Measurements from ENCODE around the gene MATN4.

Gene MATN4

DNA sequence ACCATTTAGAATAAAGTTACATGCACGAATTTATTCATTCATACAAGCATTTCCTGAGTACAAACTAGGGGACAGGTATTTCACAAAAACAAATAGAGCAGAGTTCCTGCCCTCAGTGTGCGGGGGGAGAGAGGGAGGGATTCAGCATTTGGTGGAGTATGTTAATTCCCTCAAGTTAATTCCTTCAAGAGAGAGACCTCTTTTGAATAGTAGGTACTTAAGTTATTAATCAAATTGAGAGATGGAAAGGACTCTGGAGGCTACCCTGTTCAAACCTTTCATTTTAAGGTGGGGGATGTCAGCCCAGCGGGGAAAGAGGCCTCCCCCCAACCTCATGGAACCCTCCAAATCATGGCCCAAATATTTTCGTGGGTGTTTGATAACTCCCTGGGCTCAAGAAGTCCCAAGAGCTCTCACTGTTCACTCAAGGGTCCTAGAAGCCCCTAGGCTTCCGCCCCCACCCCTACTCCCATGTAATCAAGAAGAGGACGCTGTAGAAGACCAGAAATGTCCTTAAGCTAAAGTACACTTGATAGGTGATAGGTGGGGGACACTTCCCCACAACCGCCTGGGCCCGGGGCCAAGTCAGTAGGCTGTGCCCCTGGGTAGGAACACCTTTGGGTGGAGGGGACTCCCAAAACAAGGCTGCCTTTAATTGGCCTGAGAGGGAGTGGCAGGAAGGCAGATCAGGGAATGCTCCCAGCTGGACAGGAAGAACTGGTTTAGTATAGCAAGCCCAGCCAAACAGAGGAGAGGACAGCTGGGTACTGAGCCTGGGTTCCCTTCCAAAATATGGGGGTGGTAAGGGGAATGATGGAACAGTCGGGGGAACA lies 37.2 kb upstream of the MATN4 start:
- no peak for DNase-seq
- peak overlapping the region; percentile 64 for H3K4me2 ChIP-seq (ENCODE audit: low read length, poor library complexity, severe bottlenecking)
- H3K27ac ChIP-seq (ENCODE audit: low read length, poor library complexity, severe bottlenecking) = peak overlapping the region; percentile 14
- H3K36me3 ChIP-seq (ENCODE audit: control insufficient read depth in 1 of 2, insufficient read depth in 2 of 2, low read depth in 1 of 2, low read length in 2 of 2) = peaks cover 9 to 11% of the 10 kb centered on the region in 2 experiments
- H2BK12ac ChIP-seq (ENCODE audit: low read length in 2 of 2) = peak overlapping the region in 1 of 2 experiments; percentile 27
- no peaks in the 10 kb centered on the region for H3K79me1 ChIP-seq (replicated peaks; ENCODE audit: low read length, poor library complexity, severe bottlenecking)
- H4K8ac ChIP-seq (ENCODE audit: low read length) = no peak overlapping the region
- peaks cover 54% of the 10 kb centered on the region for H3K4me1 ChIP-seq (ENCODE audit: control insufficient read depth, insufficient read depth, low read depth, low read length)
- peak overlapping the region; percentile 0 to 7 for H3K18ac ChIP-seq (ENCODE audit: low read depth in 1 of 2, low read length in 2 of 2)
- H3K27me3 ChIP-seq (ENCODE audit: control insufficient read depth in 1 of 2, insufficient read depth in 1 of 2, low read length in 2 of 2) = no peaks in the 10 kb centered on the region
- no peak overlapping the region for H3K14ac ChIP-seq (ENCODE audit: low read length in 2 of 2)
- H3K4me3 ChIP-seq (ENCODE audit: insufficient read depth in 1 of 2, low read depth in 1 of 2, low read length in 2 of 2) = peak overlapping the region in 1 of 2 experiments; percentile 81
- peak overlapping the region; percentile 55 for H2AK5ac ChIP-seq (ENCODE audit: low read length, severe bottlenecking)
- peak overlapping the region; percentile 50 for H2BK120ac ChIP-seq (ENCODE audit: low read depth, low read length)
- peak overlapping the region; percentile 54 for H2BK15ac ChIP-seq (ENCODE audit: low read depth, poor library complexity, severe bottlenecking)
- H3K9me3 ChIP-seq (ENCODE audit: control insufficient read depth, low read length) = no peaks in the 10 kb centered on the region
- no peak overlapping the region for H2BK5ac ChIP-seq (ENCODE audit: low read depth, low read length, poor library complexity, severe bottlenecking)
- H3K4ac ChIP-seq (ENCODE audit: low read depth in 1 of 2, low read length in 2 of 2) = no peak overlapping the region
- H2AFZ ChIP-seq (ENCODE audit: low read depth, low read length) = no peak overlapping the region
- H4K91ac ChIP-seq (ENCODE audit: low read length) = no peak overlapping the region
- 85% methylated on average over 6 of the region's 9 CpGs for WGBS
- H3K23ac ChIP-seq (ENCODE audit: low read length in 2 of 2) = no peak overlapping the region
- peak overlapping the region; percentile 89 for H3K9ac ChIP-seq (ENCODE audit: low read length)

DNA sequence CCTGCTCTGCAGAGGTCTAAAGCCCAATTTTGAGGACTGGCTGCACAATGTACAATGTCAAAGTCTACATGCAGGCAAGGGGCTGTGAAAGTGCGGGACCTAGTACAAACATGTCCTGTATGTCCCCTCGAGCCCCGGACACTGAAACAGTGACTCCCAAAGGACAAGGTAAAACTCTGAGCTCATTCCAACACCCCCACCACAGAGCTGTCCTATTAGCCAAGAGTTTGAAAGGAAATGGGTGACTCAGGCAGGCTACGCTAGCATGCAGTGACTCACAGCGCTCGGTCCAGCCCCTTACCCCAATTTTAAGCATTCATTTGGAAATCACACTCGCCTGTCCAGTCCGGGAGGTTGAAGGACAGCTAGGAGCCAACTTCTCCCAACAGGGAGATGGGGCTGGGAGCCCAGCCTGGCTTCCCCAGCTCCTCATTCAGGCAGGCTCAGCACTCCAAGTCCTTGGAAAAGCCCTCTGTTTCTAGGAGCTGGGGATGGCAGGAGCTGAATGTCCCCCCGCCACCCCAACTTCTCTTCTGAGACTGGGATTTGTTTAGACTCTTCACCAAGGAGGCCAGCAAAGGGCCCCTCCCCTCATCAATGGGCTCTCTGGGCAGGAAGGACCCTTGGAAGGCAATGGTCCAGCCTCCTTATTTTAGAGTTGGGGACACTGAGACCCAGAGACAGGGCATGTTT lies 36.2 kb upstream of the MATN4 start:
- peak overlapping the region in 1 of 2 experiments; percentile 81 for H3K4me3 ChIP-seq (ENCODE audit: insufficient read depth in 1 of 2, low read depth in 1 of 2, low read length in 2 of 2)
- peak; percentile 93 for DNase-seq
- H3K79me1 ChIP-seq (replicated peaks; ENCODE audit: low read length, poor library complexity, severe bottlenecking) = no peaks in the 10 kb centered on the region
- peak overlapping the region; percentile 27 for H2BK120ac ChIP-seq (ENCODE audit: low read depth, low read length)
- no peaks in the 10 kb centered on the region for H3K27me3 ChIP-seq (ENCODE audit: control insufficient read depth in 1 of 2, insufficient read depth in 1 of 2, low read length in 2 of 2)
- peak overlapping the region; percentile 56 for H3K4me2 ChIP-seq (ENCODE audit: low read length, poor library complexity, severe bottlenecking)
- peak overlapping the region; percentile 11 to 92 for H2BK12ac ChIP-seq (ENCODE audit: low read length in 2 of 2)
- peaks cover 17 to 18% of the 10 kb centered on the region in 2 experiments for H3K36me3 ChIP-seq (ENCODE audit: control insufficient read depth in 1 of 2, insufficient read depth in 2 of 2, low read depth in 1 of 2, low read length in 2 of 2)
- H4K91ac ChIP-seq (ENCODE audit: low read length) = peak overlapping the region; percentile 77
- H3K27ac ChIP-seq (ENCODE audit: low read length, poor library complexity, severe bottlenecking) = peak overlapping the region; percentile 92
- H3K9ac ChIP-seq (ENCODE audit: low read length) = peak overlapping the region; percentile 89
- peak overlapping the region; percentile 79 for H2AK5ac ChIP-seq (ENCODE audit: low read length, severe bottlenecking)
- peaks cover 56% of the 10 kb centered on the region for H3K4me1 ChIP-seq (ENCODE audit: control insufficient read depth, insufficient read depth, low read depth, low read length)
- H2BK15ac ChIP-seq (ENCODE audit: low read depth, poor library complexity, severe bottlenecking) = peak overlapping the region; percentile 37
- no peak overlapping the region for H2AFZ ChIP-seq (ENCODE audit: low read depth, low read length)
- peak overlapping the region; percentile 77 to 86 for H3K18ac ChIP-seq (ENCODE audit: low read depth in 1 of 2, low read length in 2 of 2)
- H3K23ac ChIP-seq (ENCODE audit: low read length in 2 of 2) = peak overlapping the region in 1 of 2 experiments; percentile 47
- peak overlapping the region; percentile 74 for H2BK5ac ChIP-seq (ENCODE audit: low read depth, low read length, poor library complexity, severe bottlenecking)
- peak overlapping the region; percentile 56 to 82 for H3K4ac ChIP-seq (ENCODE audit: low read depth in 1 of 2, low read length in 2 of 2)
- no peak overlapping the region for H3K14ac ChIP-seq (ENCODE audit: low read length in 2 of 2)
- peak overlapping the region; percentile 69 for H4K8ac ChIP-seq (ENCODE audit: low read length)
- no peaks in the 10 kb centered on the region for H3K9me3 ChIP-seq (ENCODE audit: control insufficient read depth, low read length)
- WGBS = 10% methylated on average over 9 of the region's 9 CpGs

- WGBS = 21% methylated on average over 5 of the region's 6 CpGs
- Histone ChIP-seq H3K4me3 (ENCODE audit: insufficient read depth in 1 of 2, low read depth in 1 of 2, low read length in 2 of 2) (peak overlapping the region in 1 of 2 experiments; percentile 81), H3K14ac (ENCODE audit: low read length in 2 of 2) (peak overlapping the region in 1 of 2 experiments; percentile 2), H3K4me1 (ENCODE audit: control insufficient read depth, insufficient read depth, low read depth, low read length) (peaks cover 60% of the 10 kb centered on the region), H2BK5ac (ENCODE audit: low read depth, low read length, poor library complexity, severe bottlenecking) (peak overlapping the region; percentile 74), H3K27me3 (ENCODE audit: control insufficient read depth in 1 of 2, insufficient read depth in 1 of 2, low read length in 2 of 2) (no peaks in the 10 kb centered on the region), H3K9ac (ENCODE audit: low read length) (peak overlapping the region; percentile 89), H2BK15ac (ENCODE audit: low read depth, poor library complexity, severe bottlenecking) (no peak overlapping the region), H3K27ac (ENCODE audit: low read length, poor library complexity, severe bottlenecking) (peak overlapping the region; percentile 92), H3K18ac (ENCODE audit: low read depth in 1 of 2, low read length in 2 of 2) (peak overlapping the region; percentile 77 to 94), H2BK12ac (ENCODE audit: low read length in 2 of 2) (peak overlapping the region; percentile 78 to 92), H3K4me2 (ENCODE audit: low read length, poor library complexity, severe bottlenecking) (peak overlapping the region; percentile 56), H3K9me3 (ENCODE audit: control insufficient read depth, low read length) (no peaks in the 10 kb centered on the region), H3K23ac (ENCODE audit: low read length in 2 of 2) (peak overlapping the region; percentile 14 to 47), H4K8ac (ENCODE audit: low read length) (peak overlapping the region; percentile 48), H4K91ac (ENCODE audit: low read length) (peak overlapping the region; percentile 77), H2AK5ac (ENCODE audit: low read length, severe bottlenecking) (peak overlapping the region; percentile 92), H3K36me3 (ENCODE audit: control insufficient read depth in 1 of 2, insufficient read depth in 2 of 2, low read depth in 1 of 2, low read length in 2 of 2) (peaks cover 22% of the 10 kb centered on the region in 2 experiments), H3K79me1 (replicated peaks; ENCODE audit: low read length, poor library complexity, severe bottlenecking) (no peaks in the 10 kb centered on the region), H2BK120ac (ENCODE audit: low read depth, low read length) (peak overlapping the region; percentile 27), H3K4ac (ENCODE audit: low read depth in 1 of 2, low read length in 2 of 2) (peak overlapping the region; percentile 22 to 82), H2AFZ (ENCODE audit: low read depth, low read length) (no peak overlapping the region)
- peak; percentile 52 for DNase-seq
These were observed 35.6 kb upstream of the MATN4 start for GRCh38 chr20:45343532-45344167.

All from mesenchymal stem cell (in vitro differentiated cells and primary cell).